Metanephros (tissue), 2 donors: ENCODE measurements around the gene LDLRAD3. TPM values are rescaled to one million over a fixed set of nuclear protein-coding genes. Genes with fewer than 3 reads are reported as not detected.

Source experiments
- small RNA-seq: library from RNA; depleted of rRNA; stranded (forward); fragments of <200 nt; gene quantifications from one replicate; pipeline ENCODE3, GENCODE V24; 2014; ENCODE audit warnings: low replicate concordance
- total RNA-seq: library from RNA; depleted of rRNA; stranded (reverse); fragments of >200 nt; gene quantifications from one replicate; pipeline ENCODE4 v1.2.3, GENCODE V29; 2014

Gene LDLRAD3
- 23.9 TPM for total RNA-seq

GRCh38 chr11:35943713-35944502, at the start of gene LDLRAD3:
LDLRAD3 (plus strand) TSS chr11:35944062; CDS start chr11:35944099, 37 bp downstream.

Small RNAs within 50 kb of the gene (small RNA-seq; reads per million reads assigned to genes)
- not detected for gene MIR3973
